Colonic mucosa (tissue), 4 donors: ENCODE measurements around the gene FCN2. TPM values are rescaled to one million over a fixed set of nuclear protein-coding genes. Genes with fewer than 3 reads are reported as not detected.

Source experiments
- DNase-seq: peaks from one replicate; pipeline ENCODE4 v3.0.0-alpha.2; 2020
- H3K27ac ChIP-seq: fragments of 200-600 bp; one replicate; pipeline ENCODE4 v1.8.0; 2021
- H3K27me3 ChIP-seq: fragments of 200-600 bp; one replicate; pipeline ENCODE4 v1.8.0; 2021
- H3K36me3 ChIP-seq: fragments of 200-600 bp; one replicate; pipeline ENCODE4 v1.8.0; 2021
- H3K4me1 ChIP-seq: fragments of 200-600 bp; one replicate; pipeline ENCODE4 v1.8.0; 2021; ENCODE audit warnings: mild to moderate bottlenecking
- H3K4me3 ChIP-seq: fragments of 200-600 bp; one replicate; pipeline ENCODE4 v1.8.0; 2021
- H3K9ac ChIP-seq, 2 donors: one replicate each; pipeline ENCODE4 v1.7.0; 2013; ENCODE audit warnings: control low read depth in 2 of 2, low read depth in 2 of 2, low read length in 2 of 2
- H3K9me3 ChIP-seq: fragments of 200-600 bp; one replicate; pipeline ENCODE4 v1.8.0; 2021
- intact Hi-C: fragments of 100-400 bp; cut with DNase I; formaldehyde crosslinking; loops from one replicate; pipeline ENCODE4 v1.14.1; 2022
- total RNA-seq, 2 donors: library from RNA; stranded (reverse); fragmentation: NEBNext Ultra II Directional in 1 of 2; extraction: Animal tissue kit (Norgen Biotek cat#: 25700) in 1 of 2; gene quantifications; one replicate each; pipeline ENCODE4 v1.2.1, GENCODE V29; 2021
- TF ChIP-seq, protein P1 (sequence below): fragments of 200-600 bp; IDR thresholded peaks from one replicate; pipeline ENCODE4 v1.8.0; 2022; ENCODE audit warnings: antibody characterized with exemption, mild to moderate bottlenecking
- donor health status: healthy.
- donor health status: DM: no; HTN: no; CAD: no.
- donor health status: DM: no; HTN: no; CAD: no.

Gene FCN2
- total RNA-seq, 2 donors from 2014 or later: not detected

DNA sequence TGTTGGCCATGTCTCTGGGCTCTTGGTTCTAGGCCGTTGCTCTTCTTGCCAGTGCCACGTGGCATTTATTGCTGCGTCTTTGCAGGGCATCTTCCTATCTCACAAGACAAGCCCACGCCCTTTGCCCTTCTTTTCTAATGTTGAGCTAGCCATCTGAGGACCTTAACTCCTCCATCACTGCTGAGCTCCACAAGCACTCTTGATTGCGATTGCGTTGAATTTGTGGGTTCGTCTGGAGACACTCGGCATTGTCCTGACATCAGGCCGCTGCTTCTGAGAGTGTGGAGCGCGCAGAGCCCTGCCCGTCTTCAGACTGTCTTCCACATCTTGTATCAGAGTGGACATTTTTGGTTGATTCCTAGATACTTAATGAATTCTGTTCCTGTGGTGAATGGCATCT, 51.6 kb downstream of the FCN2 start:
- TF ChIP-seq, protein P1, sequence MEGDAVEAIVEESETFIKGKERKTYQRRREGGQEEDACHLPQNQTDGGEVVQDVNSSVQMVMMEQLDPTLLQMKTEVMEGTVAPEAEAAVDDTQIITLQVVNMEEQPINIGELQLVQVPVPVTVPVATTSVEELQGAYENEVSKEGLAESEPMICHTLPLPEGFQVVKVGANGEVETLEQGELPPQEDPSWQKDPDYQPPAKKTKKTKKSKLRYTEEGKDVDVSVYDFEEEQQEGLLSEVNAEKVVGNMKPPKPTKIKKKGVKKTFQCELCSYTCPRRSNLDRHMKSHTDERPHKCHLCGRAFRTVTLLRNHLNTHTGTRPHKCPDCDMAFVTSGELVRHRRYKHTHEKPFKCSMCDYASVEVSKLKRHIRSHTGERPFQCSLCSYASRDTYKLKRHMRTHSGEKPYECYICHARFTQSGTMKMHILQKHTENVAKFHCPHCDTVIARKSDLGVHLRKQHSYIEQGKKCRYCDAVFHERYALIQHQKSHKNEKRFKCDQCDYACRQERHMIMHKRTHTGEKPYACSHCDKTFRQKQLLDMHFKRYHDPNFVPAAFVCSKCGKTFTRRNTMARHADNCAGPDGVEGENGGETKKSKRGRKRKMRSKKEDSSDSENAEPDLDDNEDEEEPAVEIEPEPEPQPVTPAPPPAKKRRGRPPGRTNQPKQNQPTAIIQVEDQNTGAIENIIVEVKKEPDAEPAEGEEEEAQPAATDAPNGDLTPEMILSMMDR: no peak
- H3K27me3 ChIP-seq: no peaks in the 10 kb centered on the region
- no peak for DNase-seq

GRCh38 chr9:134932606-134933005, 52.0 kb downstream of the FCN2 start:
- Histone ChIP-seq H3K4me1 (no peaks in the 10 kb centered on the region), H3K27ac (no peak overlapping the region), H3K9me3 (no peaks in the 10 kb centered on the region), H3K4me3 (no peak overlapping the region), H3K27me3 (no peaks in the 10 kb centered on the region), H3K9ac (no peak overlapping the region), H3K36me3 (no peaks in the 10 kb centered on the region)
- TF ChIP-seq, protein P1: no peak
- intact Hi-C loops: no loop called here
- DNase-seq: no peak

More for the DNA sequence above, 51.6 kb downstream of the FCN2 start:
- Histone ChIP-seq H3K4me1 (no peaks in the 10 kb centered on the region), H3K27ac (no peak overlapping the region), H3K9me3 (no peaks in the 10 kb centered on the region), H3K4me3 (no peak overlapping the region), H3K36me3 (no peaks in the 10 kb centered on the region), H3K9ac (no peak overlapping the region)
- intact Hi-C loops: no loop called here

DNA sequence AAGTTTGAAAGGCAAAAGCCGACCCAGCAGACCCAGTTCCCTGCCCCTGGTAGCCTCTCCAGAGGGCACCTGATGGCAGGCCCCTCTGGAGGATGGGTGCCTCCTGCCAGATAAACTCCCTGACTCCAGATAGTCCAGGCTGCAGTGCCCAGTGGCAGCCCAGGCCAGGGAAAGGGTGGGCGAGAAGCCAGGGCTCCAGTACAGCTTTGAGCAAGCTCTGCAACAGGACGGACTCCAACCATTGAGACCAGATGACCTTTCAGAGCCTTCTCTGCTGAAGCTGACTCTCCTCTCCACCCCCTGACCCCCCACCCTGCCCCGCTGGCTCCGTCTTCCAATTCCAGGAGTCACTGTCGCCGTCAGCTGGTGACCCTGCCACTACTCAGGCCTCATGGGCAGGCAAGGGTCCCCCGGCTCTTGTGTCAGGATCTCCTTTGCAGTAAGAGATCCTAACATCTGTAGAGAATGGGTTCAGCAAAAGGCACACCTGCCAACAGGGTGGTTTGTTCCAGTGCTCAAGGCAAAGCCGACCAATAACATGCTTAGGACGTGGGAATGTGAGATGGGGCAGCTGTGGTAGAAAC, 52.6 kb downstream of the FCN2 start:
- H3K27me3 ChIP-seq: no peaks in the 10 kb centered on the region
- TF ChIP-seq, protein P1: no peak
- H3K9me3 ChIP-seq: no peaks in the 10 kb centered on the region
- H3K36me3 ChIP-seq: no peaks in the 10 kb centered on the region
- H3K4me3 ChIP-seq: no peak overlapping the region
- intact Hi-C loops: no loop called here
- no peaks in the 10 kb centered on the region for H3K4me1 ChIP-seq
- DNase-seq: no peak
- no peak overlapping the region for H3K9ac ChIP-seq
- no peak overlapping the region for H3K27ac ChIP-seq

DNA sequence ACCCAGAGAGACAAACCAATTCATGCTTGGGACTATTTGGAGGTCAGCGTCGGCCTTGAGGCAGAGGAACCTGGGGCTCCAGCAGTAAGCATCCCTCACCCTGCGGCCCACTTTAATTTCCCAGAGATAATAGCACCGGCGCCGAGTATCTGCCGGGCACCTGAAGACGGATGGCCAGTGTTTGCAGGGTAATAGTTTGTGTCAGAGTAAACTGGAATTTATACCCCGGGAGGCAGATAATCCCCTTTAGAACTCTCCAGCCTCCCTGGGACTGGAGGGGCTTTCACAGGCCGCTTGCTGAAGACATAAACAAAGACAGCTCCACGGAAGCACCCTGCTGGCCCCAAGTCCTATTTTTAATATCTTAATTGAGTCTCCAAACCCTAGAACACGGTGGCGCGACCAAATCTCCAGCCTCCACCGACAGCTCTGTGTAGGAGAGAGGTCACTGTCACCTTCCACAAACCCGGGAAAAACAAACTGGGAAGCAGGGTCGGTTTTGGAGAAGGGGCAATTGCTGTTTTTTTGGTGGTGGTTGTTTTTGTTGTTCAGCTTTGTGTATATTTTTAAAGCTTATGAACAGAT, 54.5 kb downstream of the FCN2 start:
- Histone ChIP-seq H3K9ac (no peak overlapping the region), H3K27ac (no peak overlapping the region), H3K4me1 (no peaks in the 10 kb centered on the region), H3K9me3 (no peaks in the 10 kb centered on the region), H3K36me3 (no peaks in the 10 kb centered on the region), H3K4me3 (no peak overlapping the region), H3K27me3 (no peaks in the 10 kb centered on the region)
- intact Hi-C loops: no loop called here
- TF ChIP-seq, protein P1: no peak
- no peak for DNase-seq

- DNase-seq: no peak
- intact Hi-C loops: no loop called here
Measured at GRCh38 chr9:134935701-134936345, 55.2 kb downstream of the FCN2 start.

More at GRCh38 chr9:134935701-134936345, 55.2 kb downstream of the FCN2 start:
- TF ChIP-seq, protein P1: no peak
- Histone ChIP-seq H3K27me3 (no peaks in the 10 kb centered on the region), H3K4me1 (no peaks in the 10 kb centered on the region), H3K9me3 (no peaks in the 10 kb centered on the region), H3K27ac (no peak overlapping the region), H3K36me3 (no peaks in the 10 kb centered on the region), H3K9ac (no peak overlapping the region), H3K4me3 (no peak overlapping the region)
